SH-SY5Y (cell line): ENCODE data around the gene FAM83G.

Experiments used
- GATA2 ChIP-seq: IDR thresholded peaks from 2 replicates; pipeline ENCODE4 v1.6.1; 2011; ENCODE audit warnings: mild to moderate bottlenecking, low read depth, low read length
- GATA3 ChIP-seq: IDR thresholded peaks from 2 replicates; pipeline ENCODE4 v1.6.1; 2011; ENCODE audit warnings: low read depth, mild to moderate bottlenecking, low read length, moderate library complexity

The FAM83G gene

GRCh38 chr17:18925187-18925586 lies 79.4 kb downstream of the FAM83G start:
- TF ChIP-seq GATA2 (no peak), GATA3 (no peak)

- no peak for TF ChIP-seq GATA2
- TF ChIP-seq GATA3: no peak
Observed at GRCh38 chr17:18921912-18922451, 82.6 kb downstream of the FAM83G start.

GRCh38 chr17:18921485-18921884 lies 83.1 kb downstream of the FAM83G start:
- TF ChIP-seq GATA2: no peak
- TF ChIP-seq GATA3: no peak

- TF ChIP-seq GATA2 (no peak), GATA3 (no peak)
Observed at GRCh38 chr17:18920911-18921441, 83.6 kb downstream of the FAM83G start.

GRCh38 chr17:18919963-18920362 lies 84.6 kb downstream of the FAM83G start:
- TF ChIP-seq GATA3 (no peak), GATA2 (no peak)
